NOMO-1 (cell line): ENCODE measurements around the gene MKKS.
A peak's percentile ranks its signal among the peaks of the same experiment; 100 is the strongest.

Source experiments
- DNase-seq, 2 experiments: peaks; one replicate each; lab custom pipeline; 2025; ENCODE audit not compliant: unreplicated experiment in 2 of 2; lab: John Stamatoyannopoulos, UW

The MKKS gene

DNA sequence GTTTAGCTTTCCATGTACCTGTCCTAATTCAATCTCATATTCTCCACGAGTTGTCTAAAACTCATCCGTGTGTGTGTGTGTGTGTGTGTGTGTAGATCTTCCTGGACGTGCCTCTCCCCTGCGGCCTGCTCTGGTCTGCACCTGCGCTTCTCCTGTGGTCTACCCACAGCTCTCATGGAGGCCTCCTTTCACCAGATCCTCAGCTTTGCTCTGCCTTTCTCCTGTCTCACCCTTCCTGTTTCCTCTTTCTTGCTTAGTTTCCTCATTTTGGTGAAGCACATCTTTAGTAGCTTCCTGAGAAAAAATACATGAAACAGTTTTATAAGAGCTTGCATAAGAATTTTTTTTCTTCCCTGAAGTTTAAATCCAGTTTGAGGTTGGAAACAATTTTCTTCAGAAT is 19.2 kb upstream of the MKKS start:
- DNase-seq: peak; percentile 86 to 92

DNA sequence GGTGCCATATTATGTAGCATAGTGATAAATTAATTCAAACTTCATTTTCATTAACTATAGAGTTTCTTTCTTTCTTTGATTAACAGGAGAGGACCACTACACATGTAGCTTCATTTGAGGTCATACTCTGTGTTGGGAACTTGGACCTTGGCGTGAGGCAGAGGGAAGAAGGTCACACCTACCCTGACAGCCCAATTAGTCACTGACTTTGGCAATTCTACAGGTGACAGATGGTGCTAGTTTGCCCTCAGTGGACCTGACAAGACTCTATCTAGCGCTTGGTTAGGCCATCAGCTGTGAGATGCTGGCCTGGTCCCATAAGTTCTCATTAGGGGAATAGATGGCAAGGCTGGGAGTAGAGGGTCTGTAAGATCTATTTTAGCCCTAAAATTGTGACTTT is 15.2 kb upstream of the MKKS start:
- DNase-seq: no peak

DNA sequence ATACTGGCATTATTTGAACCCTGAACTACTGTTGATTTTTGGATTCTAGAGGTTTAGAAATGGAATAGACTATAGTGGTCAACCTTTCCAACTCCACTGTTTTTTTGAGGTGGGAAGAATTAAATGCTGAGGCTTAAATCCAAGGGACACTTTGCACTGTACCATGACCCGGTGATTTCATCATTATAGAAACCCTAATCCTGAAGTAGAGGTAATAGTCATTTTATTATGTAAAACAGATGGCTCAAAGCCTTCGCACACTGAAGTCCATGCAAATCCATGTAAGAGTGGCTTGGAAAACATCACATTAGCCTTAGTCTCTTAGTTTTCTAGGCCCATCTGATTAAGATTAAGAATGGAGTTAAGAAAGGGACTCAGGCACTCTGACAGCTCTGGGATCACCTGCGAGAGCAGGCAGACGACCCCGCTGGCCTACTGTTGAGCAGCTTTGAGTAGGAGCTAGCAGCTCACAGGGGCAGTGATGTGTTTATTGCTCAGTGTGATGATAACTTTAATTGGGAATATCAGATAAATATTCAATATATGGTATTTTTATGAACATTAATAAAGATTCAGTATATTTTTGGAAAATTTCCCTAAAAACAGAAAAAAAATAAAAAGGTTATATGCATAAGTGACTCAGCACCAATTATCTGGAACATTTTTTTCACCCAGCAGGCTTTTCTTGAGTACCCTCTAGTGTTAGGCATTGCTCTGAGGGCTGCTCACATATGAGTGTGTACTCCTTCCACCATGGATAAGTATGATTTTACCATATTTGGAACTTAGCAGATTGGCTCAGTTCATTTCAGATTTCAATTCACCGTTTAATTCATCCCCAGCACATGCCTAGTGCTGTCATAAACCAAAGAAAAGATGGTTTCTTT is 14.5 kb upstream of the MKKS start:
- no peak for DNase-seq

DNA sequence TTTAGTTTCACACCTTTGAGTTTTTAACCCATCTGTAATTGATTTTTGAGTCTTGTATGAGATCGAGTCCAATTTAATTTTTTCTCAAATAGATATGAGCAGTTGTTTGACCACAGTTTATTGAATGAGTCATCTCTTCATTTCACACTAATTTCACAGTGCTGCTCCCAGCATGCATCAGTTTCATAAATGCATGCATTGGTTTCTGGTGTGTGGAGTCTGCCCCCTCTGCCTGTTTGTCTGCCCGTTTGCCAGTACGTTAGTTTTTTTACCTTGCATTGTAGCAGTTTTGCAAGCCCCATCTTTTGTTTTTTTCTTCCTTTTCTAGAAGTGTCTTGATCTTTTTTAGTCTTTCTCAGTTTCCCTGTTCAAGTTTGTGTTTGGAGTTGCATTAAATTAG is 13.0 kb upstream of the MKKS start:
- DNase-seq: peak; percentile 62 to 69

GRCh38 chr20:10445758-10446157 is 11.7 kb upstream of the MKKS start:
- no peak for DNase-seq

GRCh38 chr20:10443936-10444335 is 9.9 kb upstream of the MKKS start:
- no peak for DNase-seq

- no peak for DNase-seq
Observed at GRCh38 chr20:10438217-10438616, 4.2 kb upstream of the MKKS start.

DNA sequence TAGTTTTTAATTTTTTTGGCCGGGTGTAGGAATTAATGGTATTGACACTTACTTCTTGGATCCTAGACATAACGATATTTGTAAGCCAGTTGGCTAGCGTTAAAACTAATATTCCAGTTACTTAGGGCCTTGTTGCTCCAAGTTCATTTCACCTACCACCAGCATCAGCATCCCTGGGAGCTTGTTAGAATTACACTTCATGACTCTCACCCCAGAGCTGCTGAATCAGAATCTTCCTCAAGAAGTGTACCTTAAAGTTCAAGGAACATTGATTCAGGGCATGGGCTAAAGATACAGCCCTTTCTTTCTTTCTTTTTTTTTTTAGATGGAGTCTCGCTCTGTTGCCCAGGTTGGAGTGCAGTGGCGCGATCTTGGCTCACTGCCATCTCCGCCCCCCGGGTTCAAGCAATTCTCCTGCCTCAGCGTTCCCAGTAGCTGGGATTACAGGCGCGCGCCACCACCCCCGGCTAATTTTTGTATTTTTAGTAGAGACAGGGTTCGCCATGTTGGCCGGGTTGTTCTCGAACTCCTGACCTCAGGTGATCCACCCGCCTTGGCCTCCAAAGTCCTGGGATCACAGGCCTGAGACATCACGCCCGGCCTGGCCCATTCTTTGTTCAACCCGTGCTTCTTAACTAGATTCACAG is 2.2 kb upstream of the MKKS start:
- DNase-seq: no peak

- DNase-seq: peak; percentile 97 to 98
Observed at GRCh38 chr20:10434832-10435812, 1.1 kb upstream of the MKKS start, which contains the start of gene SLX4IP. Gene SLX4IP (plus strand): TSS chr20:10435305. CDS start chr20:10458205, 22,900 bp downstream.

- DNase-seq: peak; percentile 74 to 87
Observed at GRCh38 chr20:10434467-10434831, 427 bp upstream of the MKKS start.

DNA sequence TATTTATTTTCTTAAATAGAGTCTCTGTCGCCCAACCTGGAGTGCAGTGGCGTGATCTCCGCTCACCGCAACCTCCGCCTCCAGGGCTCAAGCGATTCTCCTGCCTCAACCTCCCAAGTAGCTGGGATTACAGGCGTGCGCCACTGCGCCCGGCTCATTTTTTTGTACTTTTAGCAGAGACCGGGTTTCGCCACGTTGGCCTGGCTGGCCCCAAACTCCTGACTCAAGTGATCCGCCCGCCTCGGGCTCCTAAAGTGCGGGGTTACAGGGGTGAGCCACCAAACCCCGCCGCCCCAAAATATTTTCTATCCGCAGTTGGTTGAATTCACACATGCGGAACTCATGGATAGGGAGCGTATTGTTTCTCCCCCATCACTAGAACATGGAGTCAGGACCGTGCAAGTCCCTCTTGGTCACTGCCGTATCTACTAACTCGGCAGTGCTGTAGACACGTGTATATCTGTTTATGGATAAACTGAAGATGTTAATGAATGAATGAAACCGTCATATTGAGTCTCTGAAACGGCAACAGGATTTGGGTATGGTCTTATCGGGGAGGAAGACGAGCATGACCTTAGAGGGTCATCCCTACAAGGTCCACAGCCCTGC is 904 bp downstream of the MKKS start:
- DNase-seq: no peak

DNA sequence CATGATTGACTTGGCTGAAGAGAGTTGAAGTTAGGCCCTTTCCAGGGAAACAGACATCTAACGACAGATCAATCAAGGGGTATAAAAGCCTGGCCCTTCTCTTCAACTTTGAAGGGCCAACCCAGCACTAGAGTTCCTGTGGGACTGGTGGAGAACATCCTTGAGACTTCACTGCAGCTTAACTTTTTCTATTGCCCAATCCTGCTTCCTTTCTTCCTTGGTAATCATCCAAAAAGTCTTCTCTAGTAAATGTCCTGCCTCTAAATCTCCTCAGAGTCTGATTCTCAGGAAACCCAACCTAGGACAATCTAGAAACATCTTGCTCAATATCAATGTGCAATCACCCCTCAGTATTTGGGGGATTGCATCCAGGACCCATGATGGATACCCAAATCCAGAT is 1.9 kb downstream of the MKKS start:
- DNase-seq: no peak

DNA sequence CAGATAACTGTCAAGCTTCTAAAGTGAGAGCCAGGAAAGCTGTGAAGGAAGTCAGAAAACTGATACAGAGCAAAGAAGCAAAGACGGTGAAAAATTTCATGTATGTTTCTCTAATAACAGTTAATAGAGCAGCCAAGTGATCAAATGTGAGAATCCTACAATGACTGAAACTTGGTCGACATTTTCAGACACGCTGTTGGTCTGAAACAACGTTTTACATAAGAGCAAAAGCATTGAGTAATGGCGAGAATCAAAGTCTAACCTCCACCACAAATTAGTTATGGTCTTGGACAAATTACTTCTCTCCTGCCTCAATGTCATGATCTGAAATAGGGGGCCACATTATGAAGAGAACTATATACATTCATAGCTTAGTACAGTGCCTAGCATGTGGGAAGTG is 3.3 kb downstream of the MKKS start:
- DNase-seq: no peak

DNA sequence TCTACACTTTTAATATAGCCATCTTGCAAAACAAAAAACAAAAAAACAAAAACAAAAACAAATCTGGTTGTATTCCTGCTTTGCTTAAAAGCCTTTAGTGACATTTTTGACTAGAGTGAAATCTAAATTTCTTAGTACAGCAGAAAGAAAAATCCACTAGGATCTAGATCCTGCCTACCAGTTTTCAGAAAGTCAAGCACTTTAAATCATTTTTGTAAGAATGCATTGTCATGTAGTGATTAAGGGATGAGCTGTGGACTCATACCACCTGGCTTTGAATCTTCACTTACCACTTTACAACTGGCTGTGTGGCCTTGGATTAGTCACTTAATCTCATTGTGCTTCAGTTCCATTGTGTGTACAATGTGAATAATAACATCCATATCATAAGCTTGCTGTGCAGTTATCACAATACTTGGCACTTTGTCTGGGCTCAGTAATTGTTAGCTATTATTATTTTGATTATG is 4.0 kb downstream of the MKKS start:
- DNase-seq: no peak

DNA sequence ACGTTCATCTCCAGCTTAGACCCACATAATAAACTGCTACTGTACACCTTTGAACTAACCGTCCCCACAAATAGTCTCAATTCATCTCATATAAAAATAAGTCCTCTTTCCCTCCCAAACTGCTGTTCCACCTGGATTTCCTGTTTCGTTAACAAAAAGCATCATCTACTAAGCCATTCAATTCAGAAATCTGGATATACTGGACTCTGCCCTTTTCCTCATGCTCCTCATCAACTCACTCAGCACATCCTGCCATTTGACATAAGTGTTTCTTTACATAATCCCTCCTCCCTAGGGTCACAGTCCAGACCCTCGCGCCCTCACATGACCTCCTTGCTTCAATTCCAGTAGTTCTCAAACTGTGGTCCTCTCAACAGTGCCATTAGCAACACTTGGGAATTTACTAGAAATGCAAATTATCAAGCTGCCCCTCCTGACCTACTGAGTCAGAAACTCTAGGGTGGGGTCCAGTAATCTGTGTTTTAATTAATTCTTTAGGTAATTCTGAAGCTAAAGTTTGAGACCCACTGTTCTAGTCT is 4.5 kb downstream of the MKKS start:
- no peak for DNase-seq

DNA sequence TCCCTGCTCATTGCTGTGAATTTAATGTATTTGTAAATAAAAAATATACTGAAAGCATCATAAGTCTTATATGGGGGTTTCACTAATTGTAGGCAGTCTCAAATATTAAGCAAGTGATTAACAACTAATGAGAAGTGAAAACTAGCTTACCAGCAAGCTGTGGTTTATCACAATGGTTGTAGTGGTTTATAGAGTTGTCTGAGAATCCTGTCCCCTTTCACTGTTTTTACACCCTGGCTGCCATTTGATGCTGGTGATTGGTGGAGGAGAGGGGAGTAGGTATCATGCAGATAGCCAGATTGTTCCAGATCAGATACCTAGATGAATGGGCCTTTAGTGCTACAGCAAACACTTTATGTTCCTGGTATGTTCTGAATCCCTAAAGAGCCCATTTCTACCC is 6.0 kb downstream of the MKKS start:
- no peak for DNase-seq

GRCh38 chr20:10427060-10427692 is 6.8 kb downstream of the MKKS start:
- peak in 1 of 2 experiments; percentile 2 for DNase-seq

- DNase-seq: no peak
Observed at GRCh38 chr20:10423735-10424134, 10.3 kb downstream of the MKKS start.

DNA sequence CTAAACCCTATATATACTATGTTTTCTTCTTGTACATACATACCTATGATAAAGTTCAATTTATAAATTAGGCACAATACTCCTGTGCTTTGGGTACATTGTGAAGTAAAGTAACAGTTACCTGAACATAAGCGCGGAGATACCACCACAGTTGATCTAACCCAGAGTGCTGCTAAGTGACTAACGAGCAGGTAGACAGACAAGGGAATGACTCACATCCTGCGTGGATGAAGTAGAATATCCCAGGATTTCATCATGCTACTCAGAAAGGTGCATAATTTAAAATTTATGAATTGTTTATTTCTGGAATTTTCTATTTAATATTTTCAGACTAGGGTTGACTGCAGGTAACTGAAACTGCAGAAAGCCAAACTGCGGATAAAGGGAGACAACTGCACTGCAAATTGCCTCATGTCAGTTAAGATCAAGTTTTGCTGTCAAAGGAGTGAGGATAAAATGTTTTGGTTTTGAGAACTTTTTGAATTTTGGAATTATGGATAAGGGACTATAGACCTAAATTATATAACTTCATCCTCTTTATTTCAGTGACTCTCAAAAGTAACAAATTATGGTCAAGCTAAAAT is 14.4 kb downstream of the MKKS start:
- DNase-seq: no peak
